NCI-H2107 treated with DMSO at 0.1 percent for 48 hours (cell line): ENCODE results near the gene MYMK.

Experiments used
- DNase-seq: peaks from one replicate; lab custom pipeline; 2025; ENCODE audit not compliant: unreplicated experiment; lab: John Stamatoyannopoulos, UW

Gene MYMK

DNA sequence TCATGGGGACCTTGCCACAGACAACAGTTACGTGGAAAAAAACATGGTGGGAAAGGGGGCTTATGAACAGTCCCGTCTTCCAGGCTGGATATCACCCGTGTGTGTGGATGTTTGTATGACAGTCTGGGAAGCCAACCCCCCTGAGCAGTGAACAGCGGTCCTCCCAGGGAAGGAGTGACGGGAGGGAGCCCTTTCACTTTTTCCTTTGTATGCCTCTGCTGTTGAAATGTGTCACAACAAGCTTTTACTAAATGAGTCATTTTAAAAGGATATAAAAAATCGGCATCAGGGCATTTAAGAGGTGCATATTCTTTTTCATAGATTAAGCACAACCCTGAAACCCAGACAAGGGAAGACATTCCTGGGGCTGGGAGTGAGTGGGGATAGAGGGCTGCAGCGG, 5.1 kb downstream of the MYMK start:
- DNase-seq, result no peak

DNA sequence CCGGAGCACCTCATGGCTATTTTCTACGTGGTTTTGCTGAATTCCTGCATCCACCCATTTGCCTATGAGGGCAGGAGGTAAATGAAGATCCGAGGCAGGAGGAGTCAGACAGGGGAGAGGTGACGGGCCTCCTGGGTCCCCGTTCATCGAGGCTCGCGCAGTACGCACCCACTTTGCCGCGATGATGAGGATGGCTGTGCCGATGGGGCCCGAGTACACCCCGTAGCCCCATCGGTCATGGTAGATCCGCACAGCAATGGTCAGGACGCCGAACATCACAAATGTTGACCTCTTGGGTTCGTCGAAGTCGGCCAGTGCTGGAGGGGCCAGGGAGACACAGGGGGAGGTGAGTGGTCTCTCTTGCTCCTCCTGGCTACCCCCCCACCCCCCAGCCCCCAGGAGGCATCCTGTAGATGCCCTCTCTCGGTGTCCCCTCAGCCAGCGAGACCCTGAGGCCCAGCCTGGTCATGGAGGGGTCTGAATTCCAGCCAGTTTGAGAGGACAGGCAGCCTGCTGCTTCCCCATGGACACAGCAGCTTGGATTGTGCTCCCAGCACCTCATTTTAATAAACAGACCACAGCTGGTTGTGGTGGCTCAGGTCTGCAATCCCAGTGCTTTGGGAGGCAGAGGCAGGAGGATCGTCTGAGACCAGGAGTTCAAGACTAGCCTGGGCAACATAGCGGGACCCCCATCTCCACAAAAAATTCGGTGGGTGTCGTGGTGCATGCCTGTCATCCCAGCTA, 5.9 kb downstream of the MYMK start:
- DNase-seq, result no peak

DNA sequence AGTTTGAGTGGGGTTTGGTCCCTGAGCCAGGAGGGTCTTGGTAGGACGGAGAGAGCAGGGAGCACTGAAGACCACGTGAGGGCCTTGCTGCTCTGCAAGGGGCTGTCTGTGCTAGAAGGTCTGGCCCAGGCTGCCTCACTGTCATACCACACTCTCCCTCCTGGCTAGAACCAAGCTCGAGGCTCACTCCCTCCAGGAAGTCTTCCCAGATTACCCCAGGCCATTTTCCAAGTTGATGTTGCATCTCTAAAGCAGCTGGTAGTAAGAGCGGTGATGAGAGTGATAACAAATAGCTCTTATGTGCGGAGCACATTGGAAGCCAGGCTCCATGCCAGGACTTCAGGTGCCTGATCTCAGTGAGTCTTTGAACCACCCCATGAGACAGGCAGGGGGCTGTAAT, 6.6 kb downstream of the MYMK start:
- no peak for DNase-seq

GRCh38 chr9:133517711-133518110, 7.0 kb downstream of the MYMK start:
- DNase-seq, result no peak

- no peak for DNase-seq
These were observed 7.8 kb downstream of the MYMK start for GRCh38 chr9:133516961-133517350.

DNA sequence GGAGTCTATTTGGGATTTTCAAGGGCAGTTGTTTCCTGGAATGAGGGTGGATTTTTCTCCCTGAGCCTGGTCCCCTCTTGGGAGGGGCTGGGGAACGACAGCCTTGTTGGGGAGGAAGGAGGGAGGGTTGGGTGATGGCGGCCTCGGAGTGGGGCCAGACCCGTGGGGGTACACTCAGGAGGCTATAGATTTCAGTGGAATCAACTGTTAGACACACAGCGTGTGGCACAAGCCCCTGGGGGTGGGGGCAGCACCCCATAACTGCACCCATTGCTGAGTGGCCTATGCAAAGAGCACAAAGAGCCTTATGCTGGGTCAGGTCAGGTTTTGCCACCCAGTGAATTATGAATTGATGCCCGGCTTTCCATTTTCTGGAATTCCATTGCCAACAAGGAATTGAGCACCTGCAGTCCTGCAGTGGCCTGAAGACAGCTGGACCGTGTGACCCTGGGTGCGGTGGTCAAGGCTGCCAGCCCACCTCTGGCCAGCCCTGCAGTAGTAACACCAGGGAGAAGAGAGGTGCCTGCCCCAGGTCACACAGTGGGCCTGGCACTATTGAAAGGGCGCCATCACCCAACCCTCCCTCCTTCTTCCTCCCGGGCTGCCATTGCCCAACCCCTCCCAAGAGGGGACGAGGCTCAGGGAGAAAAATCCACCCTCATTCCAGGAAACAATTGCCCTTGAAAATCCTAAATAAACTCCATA, 8.4 kb downstream of the MYMK start:
- DNase-seq, result no peak

DNA sequence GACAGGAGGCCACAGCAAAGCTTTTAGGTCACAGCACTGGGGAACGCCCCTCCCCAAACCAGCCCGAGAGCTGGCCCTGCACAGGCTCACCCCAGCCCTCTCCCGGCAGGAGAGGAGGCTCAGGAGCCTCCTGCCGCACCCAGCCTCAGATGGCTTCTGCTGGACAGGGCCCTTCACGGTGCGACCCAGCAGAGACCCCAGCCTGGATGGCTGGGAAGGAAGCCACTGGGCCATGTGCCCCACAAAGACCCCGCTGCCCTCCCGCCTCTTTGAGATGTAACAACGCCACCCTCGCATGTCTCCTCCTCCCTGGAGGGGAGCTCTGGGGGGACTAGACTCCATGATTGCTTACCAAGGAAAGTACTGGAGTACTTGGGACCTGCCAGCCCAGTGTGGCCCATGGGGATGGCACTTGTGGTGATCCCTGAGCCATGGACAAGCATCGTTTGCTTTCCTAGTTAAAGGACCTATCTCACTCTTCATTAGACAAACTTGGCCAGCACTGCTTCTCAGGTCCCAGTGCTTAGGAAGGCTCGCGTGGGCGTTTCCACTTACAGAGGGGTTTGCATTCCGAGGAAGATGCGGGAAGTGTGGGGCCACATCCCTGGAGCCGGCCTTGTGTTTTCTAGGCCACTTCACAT, 9.0 kb downstream of the MYMK start:
- DNase-seq, result no peak

- DNase-seq, result no peak
These were observed 9.5 kb downstream of the MYMK start for GRCh38 chr9:133515240-133515610.

GRCh38 chr9:133514460-133515239, 10.1 kb downstream of the MYMK start:
- peak; percentile 10 for DNase-seq

- no peak for DNase-seq
These were observed 11.3 kb downstream of the MYMK start for GRCh38 chr9:133513214-133514100.

DNA sequence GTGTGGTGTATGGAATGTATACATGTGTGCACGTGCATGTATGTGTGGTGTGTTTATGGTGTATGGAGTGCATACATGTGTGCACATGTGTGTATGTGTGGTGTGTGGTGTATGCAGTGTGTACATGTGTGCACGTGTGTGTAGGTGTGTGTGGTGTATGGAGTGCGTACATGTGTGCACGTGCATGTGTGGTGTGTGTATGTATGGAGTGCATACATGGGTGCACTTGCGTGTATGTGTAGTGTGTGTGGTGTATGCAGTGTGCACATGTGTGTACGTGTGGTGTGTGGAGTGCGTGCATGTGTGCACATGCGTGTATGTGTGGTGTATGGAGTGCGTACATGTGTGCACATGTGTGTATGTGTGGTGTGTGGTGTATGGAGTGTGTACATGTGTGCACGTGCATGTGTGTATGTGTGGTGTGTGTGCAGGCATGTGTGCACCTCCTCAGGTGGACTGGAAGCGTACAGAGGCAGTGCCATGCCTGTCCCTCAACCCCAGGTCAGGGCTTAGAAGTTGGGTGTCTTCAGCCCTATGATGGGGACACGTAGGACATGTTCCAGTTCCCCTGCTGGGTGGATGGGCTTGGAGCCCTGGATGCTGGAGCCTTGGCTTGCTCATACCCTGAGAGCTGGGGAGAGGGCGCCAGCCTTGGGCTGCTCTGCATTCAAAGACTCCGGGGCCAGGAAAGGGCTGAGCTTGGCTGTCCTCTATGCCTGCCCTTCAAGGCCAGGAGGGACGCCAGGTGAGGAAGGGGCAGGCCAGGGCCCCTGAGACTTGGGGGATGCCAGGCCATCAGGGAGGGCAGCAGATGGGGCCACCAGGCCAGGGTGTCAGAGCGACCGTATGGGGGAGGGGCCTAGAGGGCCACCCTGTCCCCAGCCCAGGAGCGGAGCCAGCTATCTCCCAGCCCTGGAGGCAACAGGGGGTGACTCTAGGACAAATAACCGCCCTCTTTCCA, 12.2 kb downstream of the MYMK start:
- DNase-seq, result no peak

DNA sequence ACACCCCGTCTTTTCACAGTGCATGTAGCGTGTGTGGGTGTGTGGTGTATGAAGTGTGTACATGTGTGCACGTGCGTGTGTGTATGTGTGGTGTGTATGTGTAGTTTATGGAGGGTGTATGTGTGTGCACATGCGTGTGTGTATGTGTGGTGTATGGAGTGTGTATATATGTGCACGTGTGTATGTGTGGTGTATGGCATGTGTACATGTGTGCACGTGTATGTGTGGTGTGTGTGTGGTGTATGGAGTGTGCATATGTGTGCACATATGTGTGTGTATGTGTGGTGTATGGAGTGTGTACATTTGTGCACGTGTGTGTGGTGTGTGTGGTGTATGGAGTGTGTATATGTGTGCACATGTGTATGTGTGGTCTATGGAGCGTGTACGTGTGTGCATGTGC, 13.2 kb downstream of the MYMK start:
- DNase-seq, result no peak

DNA sequence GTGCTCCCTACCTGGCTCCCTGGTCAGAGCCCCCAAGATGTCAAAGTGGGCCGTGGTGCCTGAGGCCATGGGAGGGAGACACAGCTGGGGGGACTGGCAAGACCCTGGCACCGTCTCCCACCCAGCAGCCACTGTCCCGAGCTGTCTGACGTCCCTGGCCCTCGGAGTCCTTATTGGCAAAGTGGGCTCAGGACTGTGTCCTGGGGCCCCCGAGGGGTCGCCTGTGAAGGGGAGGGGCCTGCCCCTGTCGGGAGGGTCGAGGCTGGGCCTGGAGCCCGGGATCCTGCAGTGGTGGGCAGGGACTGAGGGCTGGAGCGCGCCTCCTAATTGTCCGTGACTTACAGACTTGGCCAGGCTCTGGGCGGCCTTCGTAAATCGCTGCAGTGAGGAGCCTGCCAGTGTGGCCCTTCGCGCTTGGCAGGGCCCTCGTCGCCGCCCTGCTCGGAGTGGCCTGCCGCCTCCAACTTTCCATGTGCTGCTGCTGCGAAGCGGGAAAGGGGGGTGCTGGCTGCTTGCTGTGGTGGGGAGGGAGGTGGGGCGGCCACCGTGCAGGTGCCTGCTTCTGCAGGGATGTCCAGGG, 13.7 kb downstream of the MYMK start:
- DNase-seq, result no peak

DNA sequence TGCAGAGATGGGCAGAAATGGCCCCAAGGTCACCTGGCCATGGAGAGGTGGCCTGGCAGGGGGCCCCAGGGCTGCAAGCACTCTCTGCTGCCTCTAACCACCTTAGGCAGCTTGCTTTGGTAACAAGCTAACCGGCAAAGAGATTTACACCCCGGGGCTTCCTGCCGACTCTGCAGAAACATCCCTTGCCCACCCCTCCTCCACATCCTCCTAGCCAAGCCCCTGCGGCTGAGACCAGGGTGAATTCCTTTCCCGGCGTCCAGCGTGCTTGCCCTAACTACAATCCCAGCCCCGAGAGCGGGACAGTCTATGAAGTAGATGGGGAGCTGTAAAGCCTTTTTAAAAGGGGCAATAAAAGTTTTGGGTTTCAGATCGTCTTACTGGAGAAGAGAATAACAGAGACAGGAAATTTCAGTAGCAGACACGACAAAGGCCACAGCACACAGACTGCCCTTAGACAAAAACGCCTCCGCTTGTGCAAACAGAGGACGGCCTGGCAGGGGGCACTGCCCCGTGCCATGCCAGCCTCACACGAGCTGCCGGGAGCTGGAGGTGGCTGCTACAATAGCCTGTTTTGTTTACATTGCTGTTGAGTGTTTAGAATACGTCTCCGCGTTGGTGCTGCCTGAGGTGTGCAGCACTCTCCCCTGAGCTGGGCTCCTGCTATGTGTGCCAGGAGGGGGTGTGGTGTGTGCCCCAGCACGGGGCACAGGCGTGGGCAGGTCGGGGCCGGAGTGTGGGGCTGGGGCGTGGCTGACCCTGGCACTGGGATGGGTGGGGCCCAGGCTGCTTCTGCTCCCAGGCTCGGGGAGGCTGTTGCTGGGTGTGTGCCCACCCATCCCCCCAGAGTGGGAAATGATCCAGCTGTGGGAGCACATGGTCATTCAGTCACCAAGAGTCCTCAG, 15.3 kb downstream of the MYMK start:
- peak; percentile 84 for DNase-seq

GRCh38 chr9:133508046-133508445, 16.7 kb downstream of the MYMK start:
- DNase-seq, result no peak

GRCh38 chr9:133507246-133507965, 17.4 kb downstream of the MYMK start:
- DNase-seq, result no peak

GRCh38 chr9:133506653-133507038, 18.1 kb downstream of the MYMK start:
- no peak for DNase-seq
